Kidney (tissue), 14 donors: ENCODE measurements around the gene EHBP1. TPM values are rescaled to one million over a fixed set of nuclear protein-coding genes. Genes with fewer than 3 reads are reported as not detected.

Source experiments
- DNase-seq, 5 donors: peaks; one replicate each; pipeline ENCODE4 v3.0.0-alpha.2; 2013 to 2020
- FAIRE-seq: peaks from 2 replicates; lab custom pipeline; 2012; peaks lifted over from hg19 to GRCh38; lab: Jason Lieb, UNC
- H3K27ac ChIP-seq, 2 donors: one replicate each; pipeline ENCODE4 v1.7.0; 2013; ENCODE audit warnings: low read depth in 2 of 2, low read length in 2 of 2, inconsistent platforms in 1 of 2
- H3K27me3 ChIP-seq: one replicate; pipeline ENCODE4 v1.7.1; 2013; ENCODE audit warnings: low read length, inconsistent platforms; ENCODE audit not compliant: control insufficient read depth, insufficient read depth
- H3K36me3 ChIP-seq, 3 donors: one replicate each; pipeline versions ENCODE4 v1.7.0 to v1.7.1; 2013; ENCODE audit warnings: low read length in 3 of 3, control low read depth in 1 of 3, inconsistent platforms in 1 of 3; ENCODE audit not compliant: insufficient read depth in 3 of 3, control insufficient read depth in 2 of 3
- H3K4me1 ChIP-seq, 3 donors: one replicate each; pipeline versions ENCODE4 v1.7.0 to v1.7.1; 2013; ENCODE audit warnings: low read length in 3 of 3, inconsistent platforms in 1 of 3, low read depth in 1 of 3; ENCODE audit not compliant: control insufficient read depth in 2 of 3, insufficient read depth in 2 of 3
- H3K4me3 ChIP-seq, 3 donors: one replicate each; pipeline versions ENCODE4 v1.7.0 to v1.8.1; 2013; ENCODE audit warnings: low read length in 3 of 3, control low read depth in 1 of 3, inconsistent platforms in 1 of 3
- H3K9ac ChIP-seq, 3 donors: one replicate each; pipeline versions ENCODE4 v1.7.0 to v1.7.1; 2013; ENCODE audit warnings: low read length in 3 of 3, control low read depth in 1 of 3, inconsistent platforms in 1 of 3
- H3K9me3 ChIP-seq, 3 donors: one replicate each; pipeline versions ENCODE4 v1.7.0 to v1.7.1; 2013; ENCODE audit warnings: low read length in 3 of 3, control low read depth in 1 of 3, inconsistent platforms in 1 of 3; ENCODE audit not compliant: control insufficient read depth in 2 of 3, insufficient read depth in 1 of 3
- CTCF ChIP-seq: IDR thresholded peaks from 3 replicates; pipeline ENCODE4 v1.5.1; 2012; ENCODE audit warnings: mild to moderate bottlenecking, moderate library complexity, borderline replicate concordance; ENCODE audit not compliant: insufficient read depth; ENCODE audit errors: extremely low read depth
- intact Hi-C: fragments of 100-400 bp; cut with DNase I; formaldehyde crosslinking; loops from one replicate; pipeline ENCODE4 v1.11.1; 2022
- polyA plus RNA-seq: library from polyadenylated mRNA; stranded (reverse); fragments of 350-450 nt; fragmentation: Illumina TruSeq; extraction: RNeasy Lipid Tissue Mini Kit (QIAGEN cat#74804); gene quantifications from one replicate; pipeline ENCODE4 v1.2.3, GENCODE V29; 2014; ENCODE audit warnings: low read depth, low replicate concordance; ENCODE audit not compliant: insufficient read depth
- total RNA-seq: library from RNA; stranded (reverse); fragmentation: NEBNext Ultra II Directional; extraction: Animal tissue kit (Norgen Biotek cat#: 25700); gene quantifications from one replicate; pipeline ENCODE4 v1.2.1, GENCODE V29; 2021
- donor health status: control.
- donor health status: control.
- donor health status: control.
- donor health status: control.
- donor health status: control.
- donor health status: DM: yes; HTN: yes; CAD: no.
- donor health status: Normal renal cell carcinoma (clear cell type).

Gene EHBP1
- total and polyA plus RNA-seq, 2 donors from 2014 or later = 12.5 to 42.7 TPM

DNA sequence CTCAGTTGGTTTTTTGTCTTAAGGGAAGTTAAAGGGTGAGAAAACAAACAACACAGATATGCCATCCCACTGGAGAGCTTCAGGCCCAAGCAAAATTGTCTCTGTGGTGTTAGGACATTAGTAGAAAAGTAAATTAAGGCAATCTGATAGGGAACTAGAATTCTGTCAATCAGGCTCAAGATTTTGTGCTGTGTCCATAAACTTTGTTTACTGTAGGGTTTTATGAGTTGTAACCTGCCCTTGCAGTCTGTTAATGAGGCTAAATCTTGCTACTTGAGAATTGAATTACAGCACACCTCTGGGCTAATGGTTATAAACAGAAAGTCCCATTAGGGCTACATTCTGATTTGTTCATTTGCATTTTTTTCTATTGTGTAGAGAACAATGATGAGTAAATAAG, 267.1 kb downstream of the EHBP1 start:
- DNase-seq (no peak), FAIRE-seq (no peak)
- H3K4me1 ChIP-seq = no peaks in the 10 kb centered on the region
- H3K27ac ChIP-seq = no peak overlapping the region
- no peak overlapping the region for H3K4me3 ChIP-seq
- no peaks in the 10 kb centered on the region for H3K27me3 ChIP-seq
- no peak for TF ChIP-seq CTCF
- H3K9me3 ChIP-seq = no peaks in the 10 kb centered on the region
- intact Hi-C loops = no loop called here
- no peak overlapping the region for H3K9ac ChIP-seq
- H3K36me3 ChIP-seq = no peaks in the 10 kb centered on the region

- no peak for TF ChIP-seq CTCF
- Histone ChIP-seq H3K36me3 (peaks cover 0 to 3% (median 3%) of the 10 kb centered on the region in 3 donors), H3K27me3 (no peaks in the 10 kb centered on the region), H3K9me3 (no peaks in the 10 kb centered on the region), H3K4me1 (no peaks in the 10 kb centered on the region), H3K9ac (no peak overlapping the region), H3K4me3 (no peak overlapping the region), H3K27ac (no peak overlapping the region)
- intact Hi-C loops = no loop called here
- no peak for FAIRE-seq
- no peak for DNase-seq
These were observed 269.5 kb downstream of the EHBP1 start for GRCh38 chr2:62974999-62975398.

DNA sequence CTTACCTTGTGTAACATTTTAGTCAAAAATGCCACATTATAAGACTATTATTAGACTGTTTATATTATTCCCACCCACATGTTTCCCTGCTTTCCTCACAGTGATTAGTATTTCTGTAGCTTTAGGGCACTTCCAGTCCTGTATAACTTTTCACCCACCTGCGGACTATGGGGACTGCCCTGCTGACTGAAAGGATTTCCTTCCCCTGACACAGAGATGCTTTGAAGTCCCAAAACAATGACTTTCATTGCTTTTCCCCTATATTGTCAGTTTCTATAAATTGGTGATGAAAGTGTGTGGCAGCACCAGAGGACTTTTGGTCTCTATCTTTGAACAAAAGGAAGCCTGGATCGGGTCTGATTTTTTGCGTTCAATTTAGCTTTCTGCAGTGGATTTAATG, 286.1 kb downstream of the EHBP1 start:
- intact Hi-C loops = no loop called here
- Histone ChIP-seq H3K4me3 (no peak overlapping the region), H3K27ac (no peak overlapping the region), H3K36me3 (peaks cover 0 to 8% (median 2%) of the 10 kb centered on the region in 3 donors), H3K4me1 (no peaks in the 10 kb centered on the region), H3K27me3 (no peaks in the 10 kb centered on the region), H3K9me3 (no peaks in the 10 kb centered on the region), H3K9ac (no peak overlapping the region)
- DNase-seq (no peak), FAIRE-seq (no peak)
- no peak for TF ChIP-seq CTCF

DNA sequence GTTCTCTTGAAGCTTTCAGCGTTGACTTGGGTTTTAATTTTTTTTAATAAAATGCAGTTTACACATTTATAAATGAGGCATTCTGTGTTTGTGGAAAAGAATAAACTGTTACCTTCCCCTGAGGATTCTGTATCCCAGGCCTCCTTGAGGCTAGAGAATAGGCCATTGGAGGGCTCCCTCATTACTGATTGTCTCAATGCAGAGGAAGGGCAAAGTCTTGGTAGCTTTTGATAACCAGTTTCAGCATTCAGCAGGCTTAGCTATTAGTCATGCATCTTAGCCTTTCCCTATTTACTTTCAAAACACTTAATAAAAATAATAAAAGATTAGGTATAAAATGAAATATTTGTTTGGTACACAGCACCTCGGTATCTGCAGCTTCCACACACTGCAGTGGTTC, 287.0 kb downstream of the EHBP1 start:
- no peak for DNase-seq
- intact Hi-C loops = no loop called here

More for the DNA sequence above, 287.0 kb downstream of the EHBP1 start:
- Histone ChIP-seq H3K27me3 (no peaks in the 10 kb centered on the region), H3K9me3 (no peaks in the 10 kb centered on the region), H3K27ac (no peak overlapping the region), H3K36me3 (peaks cover 0 to 8% (median 5%) of the 10 kb centered on the region in 3 donors), H3K4me1 (no peaks in the 10 kb centered on the region), H3K4me3 (no peak overlapping the region), H3K9ac (no peak overlapping the region)
- TF ChIP-seq CTCF = no peak
- FAIRE-seq = no peak
